ENCODE data around the gene MEI1. TPM values are rescaled to one million over a fixed set of nuclear protein-coding genes. Genes with fewer than 3 reads are reported as not detected.

MEI1 gene
- total RNA-seq, 1 experiment from 2014 or later: 0.20 TPM

DNA sequence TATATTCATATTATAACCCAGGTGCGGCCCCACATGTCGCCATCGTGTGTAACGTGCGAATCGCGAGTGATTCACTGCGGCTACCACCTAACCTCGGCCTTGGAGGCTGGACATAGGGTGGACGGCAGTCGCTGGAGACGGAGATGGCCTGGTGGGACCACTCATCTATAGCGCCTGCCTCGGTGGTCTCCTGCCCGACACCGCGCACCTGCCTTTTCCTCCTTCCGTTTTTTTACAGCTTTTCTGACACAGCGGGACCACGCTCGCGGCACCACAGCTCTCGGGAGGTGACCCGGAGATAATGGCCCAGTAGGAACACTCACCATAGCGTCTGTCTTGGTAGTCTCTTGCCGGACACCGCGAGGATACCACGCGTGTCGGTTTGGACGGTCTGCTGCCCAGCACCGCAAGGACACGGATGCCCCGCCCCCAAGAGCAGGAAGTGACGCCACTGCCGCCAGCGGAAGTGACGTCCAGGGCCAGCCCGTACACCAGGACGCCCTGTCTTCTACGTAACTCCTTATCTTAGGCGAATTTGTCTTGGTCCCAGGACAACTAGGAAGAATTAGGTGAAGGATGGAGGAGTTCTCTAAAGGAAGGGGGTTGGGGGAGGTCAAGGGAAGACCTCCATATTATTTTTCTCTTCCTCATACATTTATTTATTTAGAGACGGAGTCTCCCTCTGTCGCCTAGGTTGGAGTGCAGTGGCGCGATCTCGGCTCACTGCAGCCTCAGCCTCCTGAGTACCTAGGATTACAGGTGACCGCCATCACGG lies 17.1 kb upstream of the MEI1 start:
- Histone ChIP-seq H2BK15ac (ENCODE audit: low read depth, low read length) (no peak overlapping the region), H2BK120ac (ENCODE audit: low read depth, low read length, poor library complexity, severe bottlenecking) (no peak overlapping the region), H3K23ac (ENCODE audit: insufficient read length, low read depth, low read length) (no peak overlapping the region), H4K91ac (ENCODE audit: insufficient read length, low read depth, low read length) (no peak overlapping the region), H3K23me2 (ENCODE audit: insufficient read length, low read depth, low read length, poor library complexity, severe bottlenecking) (peaks cover 5% of the 10 kb centered on the region), H3K27ac (ENCODE audit: insufficient read length, low read depth, low read length) (no peak overlapping the region), H3K9ac (ENCODE audit: extremely low read depth, insufficient read length, low read length) (peak overlapping the region; percentile 60), H3K4me2 (ENCODE audit: insufficient read depth, insufficient read length, low read length) (peak overlapping the region; percentile 55), H3K4me1 (ENCODE audit: insufficient read depth, low read length) (no peaks in the 10 kb centered on the region), H3K9me3 (ENCODE audit: control insufficient read depth, low read depth, low read length) (no peaks in the 10 kb centered on the region), H3K14ac (ENCODE audit: insufficient read depth, low read length) (no peak overlapping the region), H2BK12ac (ENCODE audit: insufficient read length, low read depth, low read length) (no peak overlapping the region), H3K27me3 (ENCODE audit: insufficient read depth, low read length) (no peaks in the 10 kb centered on the region), H3K79me2 (ENCODE audit: insufficient read depth, low read length) (peaks cover 20% of the 10 kb centered on the region; the same call in 1 of the 2 replicates), H2AFZ (ENCODE audit: low read length) (no peak overlapping the region), H3T11ph (ENCODE audit: low read length) (no peak overlapping the region), H3K56ac (ENCODE audit: insufficient read length, low read depth, low read length) (no peak overlapping the region), H2BK5ac (ENCODE audit: insufficient read length, low read length) (no peak overlapping the region), H2AK5ac (ENCODE audit: insufficient read length, low read length) (no peak overlapping the region), H3K79me1 (ENCODE audit: insufficient read depth, low read depth, low read length, poor library complexity, severe bottlenecking) (peaks cover 4% of the 10 kb centered on the region), H4K8ac (replicated peaks; ENCODE audit: insufficient read length, low read depth, low read length) (no peak overlapping the region), H3K4ac (ENCODE audit: low read depth, low read length) (no peak overlapping the region), H2BK20ac (ENCODE audit: low read depth, low read length, poor library complexity, severe bottlenecking) (no peak overlapping the region), H3K18ac (ENCODE audit: insufficient read length, low read depth, low read length) (peak overlapping the region; percentile 49), H4K5ac (ENCODE audit: insufficient read length, low read depth, low read length) (no peak overlapping the region), H4K20me1 (ENCODE audit: control insufficient read depth, insufficient read depth, insufficient read length) (no peaks in the 10 kb centered on the region)
- Mint-ChIP-seq H3K27ac (peak overlapping the region; percentile 14 to 99 (median 98); a peak in 5 of 7 replicates), H3K9me3 (no peaks in the 10 kb centered on the region), H3K27me3 (ENCODE audit: low read depth) (no peaks in the 10 kb centered on the region), H3K36me3 (ENCODE audit: insufficient read depth in 1 of 3, low read depth in 3 of 3) (peaks cover 28 to 38% (median 29%) of the 10 kb centered on the region in 3 experiments; a peak in 6 of 7 replicates), H3K4me3 (peak overlapping the region; percentile 97 to 99), H3K4me1 (peaks cover 2% of the 10 kb centered on the region in 2 experiments; a peak in 3 of 4 replicates)
- DNase-seq: peak; percentile 86
- WGBS (ENCODE audit: extremely low coverage, insufficient read length, low lambda C conversion rate): no CpG with 5 or more reads among the region's 50 CpGs
- TF ChIP-seq CTCF (conservative IDR thresholded peaks at IDR 0.05): no peak

Data from H9 (cell line).